Esophagus (tissue), 2 donors: ENCODE data around the gene FLOT1. TPM values are rescaled to one million over a fixed set of nuclear protein-coding genes. Genes with fewer than 3 reads are reported as not detected.

Source experiments
- polyA plus RNA-seq, 2 donors: library from polyadenylated mRNA; stranded (reverse); fragments of 200-250 nt; gene quantifications; one replicate each; pipeline ENCODE4 v1.2.3, GENCODE V29; 2013
- donor health status: healthy with polysubstance abuse.
- donor health status: Bipolar disorder and iron deficiency.

Gene FLOT1
- polyA plus RNA-seq, 2 donors: 80.9 to 87.0 TPM

Other genes with a start within 250 kb of the FLOT1 start
- 10 to 100 TPM; 27.9 to 29.0 TPM for gene GNL1, start 186.2 kb downstream of the FLOT1 start, polyA plus RNA-seq
- 1 to 10 TPM; 3.7 to 4.8 TPM for gene PRR3, start 185.4 kb downstream of the FLOT1 start, polyA plus RNA-seq
- 10 to 100 TPM; 17.7 to 23.8 TPM for gene ABCF1, start 171.2 kb downstream of the FLOT1 start, polyA plus RNA-seq
- gene PPP1R10, start 125.4 kb downstream of the FLOT1 start, polyA plus RNA-seq: 10 to 100 TPM; 13.5 to 23.5 TPM
- 10 to 100 TPM; 20.1 to 50.7 TPM for gene MRPS18B, start 124.8 kb downstream of the FLOT1 start, polyA plus RNA-seq
- gene ATAT1, start 115.8 kb downstream of the FLOT1 start, polyA plus RNA-seq: 1 to 10 TPM; 5.0 to 6.8 TPM
- gene C6orf136, start 95.6 kb downstream of the FLOT1 start, polyA plus RNA-seq: 10 to 100 TPM; 15.3 to 24.3 TPM
- gene DHX16, start 69.7 kb downstream of the FLOT1 start, polyA plus RNA-seq: 10 to 100 TPM; 19.8 to 27.5 TPM
- 10 to 100 TPM; 22.1 to 22.4 TPM for gene PPP1R18, start 56.0 kb downstream of the FLOT1 start, polyA plus RNA-seq
- gene NRM, start 51.7 kb downstream of the FLOT1 start, polyA plus RNA-seq: 10 to 100 TPM; 14.2 to 15.4 TPM
- gene MDC1, start 25.4 kb downstream of the FLOT1 start, polyA plus RNA-seq: 1 to 10 TPM; 5.9 to 8.1 TPM
- gene TUBB, start 22.3 kb downstream of the FLOT1 start, polyA plus RNA-seq: 100 to 1,000 TPM; 142 to 313 TPM
- gene IER3, start 1.9 kb upstream of the FLOT1 start, polyA plus RNA-seq: 100 to 1,000 TPM; 178 to 187 TPM
- gene DDR1, start 141.8 kb upstream of the FLOT1 start, polyA plus RNA-seq: 100 to 1,000 TPM; 102 to 136 TPM
- gene GTF2H4, start 165.5 kb upstream of the FLOT1 start, polyA plus RNA-seq: 10 to 100 TPM; 20.6 to 32.0 TPM
- 10 to 100 TPM; 30.0 to 81.5 TPM for gene VARS2, start 171.6 kb upstream of the FLOT1 start, polyA plus RNA-seq
- 100 to 1,000 TPM; 130 to 421 TPM for gene SFTA2, start 189.5 kb upstream of the FLOT1 start, polyA plus RNA-seq
- gene MUCL3, start 198.3 kb upstream of the FLOT1 start, polyA plus RNA-seq: 10 to 100 TPM in 1 of 2 donors, 1 to 10 TPM in 1; 5.2 to 17.8 TPM
- gene MUC21, start 241.0 kb upstream of the FLOT1 start, polyA plus RNA-seq: 1,000 to 10,000 TPM in 1 of 2 donors, 100 to 1,000 TPM in 1; 912 to 1,484 TPM